NCI-H1092 (cell line): ENCODE data around the gene PRTN3.

Source experiments
- DNase-seq: peaks from one replicate; lab custom pipeline; 2025; lab: John Stamatoyannopoulos, UW

The PRTN3 gene

DNA sequence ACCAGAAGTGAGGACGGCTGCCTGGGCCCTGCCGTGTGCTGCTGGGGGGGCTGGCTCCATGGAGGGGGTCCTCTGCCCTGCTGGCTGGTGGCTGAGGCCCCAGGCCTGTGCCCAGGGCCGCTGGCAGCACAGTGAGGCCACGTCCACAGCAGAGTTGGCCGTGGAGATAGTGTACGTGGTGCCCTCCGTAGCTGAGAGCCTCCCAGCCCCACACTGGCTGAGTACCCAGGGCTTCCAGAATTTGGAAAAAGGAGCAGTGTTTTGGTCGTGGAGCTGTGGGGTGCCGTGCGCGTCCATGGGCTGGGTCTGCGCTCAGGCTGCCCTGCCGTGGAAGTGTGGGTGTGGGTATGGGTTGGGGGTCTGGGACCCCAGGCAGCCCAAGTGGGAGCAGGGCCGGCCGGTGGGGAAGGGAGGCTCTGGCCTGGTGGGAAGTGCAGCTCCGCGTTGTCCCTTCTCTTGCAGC is 37.7 kb upstream of the PRTN3 start:
- DNase-seq = no peak

DNA sequence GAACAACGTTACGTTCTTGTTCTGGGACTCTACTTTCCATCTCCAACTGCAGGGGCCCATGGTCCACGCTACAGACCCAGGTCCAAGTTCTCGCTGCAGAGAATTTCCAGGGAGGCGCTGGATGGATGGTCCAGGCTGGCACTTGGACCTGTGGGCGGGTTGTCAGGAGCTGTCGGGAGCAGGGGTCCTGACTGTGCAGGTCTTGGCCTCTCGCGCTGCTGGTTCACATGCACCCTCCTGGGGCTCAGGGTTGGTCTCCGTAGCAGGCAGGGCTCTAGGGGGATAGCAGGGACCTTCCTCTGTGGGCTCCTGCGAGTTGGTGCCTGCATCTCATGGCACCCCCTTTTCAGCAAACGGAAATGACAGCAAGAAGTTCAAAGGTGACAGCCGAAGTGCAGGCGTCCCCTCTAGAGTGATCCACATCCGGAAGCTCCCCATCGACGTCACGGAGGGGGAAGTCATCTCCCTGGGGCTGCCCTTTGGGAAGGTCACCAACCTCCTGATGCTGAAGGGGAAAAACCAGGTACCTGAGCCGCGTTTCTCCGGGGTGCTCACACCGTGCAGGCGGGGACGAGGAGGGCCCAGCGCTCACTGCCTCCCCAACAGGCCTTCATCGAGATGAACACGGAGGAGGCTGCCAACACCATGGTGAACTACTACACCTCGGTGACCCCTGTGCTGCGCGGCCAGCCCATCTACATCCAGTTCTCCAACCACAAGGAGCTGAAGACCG is 36.9 kb upstream of the PRTN3 start:
- DNase-seq = no peak

DNA sequence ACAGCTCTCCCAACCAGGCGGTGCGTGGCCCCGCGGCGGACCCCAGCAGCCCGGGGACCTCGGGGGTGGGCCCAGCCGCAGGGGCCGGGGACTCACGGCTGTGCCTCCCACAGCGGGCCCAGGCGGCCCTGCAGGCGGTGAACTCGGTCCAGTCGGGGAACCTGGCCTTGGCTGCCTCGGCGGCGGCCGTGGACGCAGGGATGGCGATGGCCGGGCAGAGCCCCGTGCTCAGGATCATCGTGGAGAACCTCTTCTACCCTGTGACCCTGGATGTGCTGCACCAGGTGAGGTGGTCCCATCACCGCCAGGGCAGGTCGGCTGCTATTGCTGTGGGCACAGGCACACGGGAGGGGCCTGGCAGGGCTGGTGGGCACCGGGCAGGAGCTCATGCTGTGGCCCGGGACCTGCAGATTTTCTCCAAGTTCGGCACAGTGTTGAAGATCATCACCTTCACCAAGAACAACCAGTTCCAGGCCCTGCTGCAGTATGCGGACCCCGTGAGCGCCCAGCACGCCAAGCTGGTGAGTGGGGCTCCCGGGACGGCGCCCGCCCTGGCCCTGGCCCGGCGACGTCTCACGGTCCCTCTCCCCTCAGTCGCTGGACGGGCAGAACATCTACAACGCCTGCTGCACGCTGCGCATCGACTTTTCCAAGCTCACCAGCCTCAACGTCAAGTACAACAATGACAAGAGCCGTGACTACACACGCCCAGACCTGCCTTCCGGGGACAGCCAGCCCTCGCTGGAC is 36.2 kb upstream of the PRTN3 start:
- no peak for DNase-seq

DNA sequence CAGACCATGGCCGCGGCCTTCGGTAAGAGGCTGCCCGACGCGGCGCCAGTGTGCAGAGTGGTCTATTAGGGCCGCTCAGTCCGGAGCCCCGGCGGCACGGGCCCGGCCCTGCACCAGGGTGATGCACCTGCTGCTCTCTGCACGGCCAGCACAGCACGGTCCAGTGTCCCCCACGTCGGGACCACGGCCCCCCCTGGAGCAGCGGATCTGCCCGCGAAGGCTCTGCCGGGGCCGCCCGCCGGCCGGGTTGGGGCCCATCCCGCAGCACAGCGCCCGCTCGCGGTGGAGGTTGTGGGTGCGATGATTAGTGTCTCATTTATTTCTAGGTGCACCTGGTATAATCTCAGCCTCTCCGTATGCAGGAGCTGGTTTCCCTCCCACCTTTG is 35.6 kb upstream of the PRTN3 start:
- no peak for DNase-seq

DNA sequence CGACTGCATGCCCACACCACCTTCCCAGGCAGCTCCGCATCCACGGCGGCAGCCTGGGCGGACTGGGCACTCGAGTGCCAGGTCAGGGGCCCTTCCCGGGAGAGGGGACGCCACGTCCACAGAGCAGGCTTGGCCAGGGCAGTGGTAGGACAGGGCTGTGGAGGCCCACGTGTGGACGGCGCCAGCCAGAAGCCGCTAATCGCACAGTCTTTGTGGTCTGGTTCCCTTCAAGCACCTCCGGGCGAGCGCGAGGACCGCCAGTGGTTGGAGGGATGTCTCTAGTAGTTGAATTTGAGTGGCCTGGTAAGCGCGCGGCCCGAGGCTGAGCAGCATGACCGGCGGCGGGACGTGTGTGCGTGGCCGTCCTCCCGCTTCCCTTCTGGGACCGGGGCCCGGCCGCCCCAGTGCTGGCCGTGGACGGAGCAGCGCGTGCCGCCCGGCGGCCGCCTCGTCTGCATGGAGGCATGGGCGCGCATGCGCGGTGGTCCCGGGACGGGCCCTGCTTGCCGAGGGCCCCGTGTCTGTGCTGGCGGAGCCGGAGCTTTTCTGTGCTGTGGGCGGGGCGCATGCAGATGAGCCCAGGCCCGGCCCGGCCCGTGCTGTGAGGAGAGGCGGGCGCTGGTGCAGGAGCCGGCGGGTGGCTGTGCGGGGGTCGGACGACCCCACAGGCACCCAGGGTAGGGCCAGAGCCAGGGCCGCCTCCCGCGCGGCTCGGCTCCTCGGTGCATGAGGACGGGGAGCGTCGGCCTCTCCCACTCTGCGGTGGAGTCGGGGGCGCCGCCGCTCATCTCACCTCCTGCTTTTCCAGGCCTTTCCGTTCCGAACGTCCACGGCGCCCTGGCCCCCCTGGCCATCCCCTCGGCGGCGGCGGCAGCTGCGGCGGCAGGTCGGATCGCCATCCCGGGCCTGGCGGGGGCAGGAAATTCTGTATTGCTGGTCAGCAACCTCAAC is 34.9 kb upstream of the PRTN3 start:
- no peak for DNase-seq

DNA sequence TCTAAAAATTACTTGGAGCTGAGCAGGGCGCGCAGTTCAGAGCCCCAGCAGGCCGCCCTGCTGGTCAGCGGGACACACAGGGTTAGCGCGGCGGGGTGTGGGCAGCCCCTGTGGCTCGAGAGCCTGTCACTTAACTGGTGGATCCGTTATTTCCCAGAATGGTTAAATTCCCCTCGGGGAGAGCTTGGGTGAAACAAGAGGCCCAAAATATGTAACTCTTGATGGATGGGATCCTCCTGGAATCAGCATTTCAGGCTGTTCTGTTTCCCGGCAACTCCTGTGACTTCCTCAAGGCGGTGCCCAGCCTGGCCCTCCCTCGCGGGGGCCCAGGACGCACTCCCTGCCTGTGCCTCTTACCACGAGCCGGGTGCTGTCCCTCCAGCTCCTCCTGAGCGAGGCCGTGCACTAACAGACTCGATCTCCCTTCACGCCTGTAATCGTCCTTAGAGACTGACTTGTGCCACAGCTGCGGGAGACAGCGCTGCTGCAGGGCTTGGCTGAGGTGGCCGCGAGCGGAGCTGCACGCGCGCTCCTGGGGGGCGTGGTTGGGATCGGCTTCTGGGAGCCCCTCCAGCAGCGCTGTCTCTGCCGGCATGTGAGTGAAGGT is 33.9 kb upstream of the PRTN3 start:
- DNase-seq = no peak

DNA sequence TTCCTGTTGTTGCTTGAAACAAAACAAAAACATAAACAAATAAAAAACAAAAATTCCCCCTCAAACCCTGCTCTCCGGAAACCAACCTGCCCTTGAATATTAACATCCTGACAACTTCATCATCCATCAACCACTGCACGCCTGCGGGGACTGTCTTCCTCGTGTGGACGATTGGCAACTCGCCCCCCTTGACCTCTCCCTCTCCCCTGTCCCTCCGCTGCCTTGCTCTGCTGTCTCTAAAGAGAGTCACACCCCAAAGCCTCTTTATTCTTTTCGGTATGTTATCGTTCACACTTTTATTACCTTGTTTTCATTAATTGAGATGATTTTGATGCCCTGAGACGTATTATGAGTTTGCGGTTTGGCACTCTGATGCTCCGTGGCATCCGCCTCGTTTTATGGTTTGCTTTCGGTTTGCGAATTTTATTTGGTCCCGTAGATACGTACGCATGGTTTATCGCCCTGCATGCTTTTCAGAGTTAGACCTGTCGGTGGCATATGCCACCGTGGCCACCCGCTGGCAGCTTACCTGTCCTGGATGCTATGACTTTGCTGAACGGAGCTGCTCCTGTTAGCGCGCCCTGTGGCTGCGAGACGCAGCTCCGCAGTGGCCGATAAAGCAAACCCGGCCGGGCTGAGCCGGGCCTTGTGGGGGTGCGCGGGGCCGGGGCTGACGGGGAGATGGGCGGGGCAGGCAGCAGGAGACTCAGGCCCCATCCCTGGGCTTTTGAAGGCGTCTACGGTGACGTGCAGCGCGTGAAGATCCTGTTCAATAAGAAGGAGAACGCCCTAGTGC is 33.0 kb upstream of the PRTN3 start:
- no peak for DNase-seq

DNA sequence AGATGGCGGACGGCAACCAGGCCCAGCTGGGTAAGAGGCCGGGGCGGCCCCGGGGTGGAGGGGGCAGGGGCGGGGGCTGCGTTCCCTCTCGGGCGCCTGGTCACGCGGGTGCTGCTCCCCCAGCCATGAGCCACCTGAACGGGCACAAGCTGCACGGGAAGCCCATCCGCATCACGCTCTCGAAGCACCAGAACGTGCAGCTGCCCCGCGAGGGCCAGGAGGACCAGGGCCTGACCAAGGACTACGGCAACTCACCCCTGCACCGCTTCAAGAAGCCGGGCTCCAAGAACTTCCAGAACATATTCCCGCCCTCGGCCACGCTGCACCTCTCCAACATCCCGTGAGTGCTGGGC is 32.4 kb upstream of the PRTN3 start:
- DNase-seq = no peak

DNA sequence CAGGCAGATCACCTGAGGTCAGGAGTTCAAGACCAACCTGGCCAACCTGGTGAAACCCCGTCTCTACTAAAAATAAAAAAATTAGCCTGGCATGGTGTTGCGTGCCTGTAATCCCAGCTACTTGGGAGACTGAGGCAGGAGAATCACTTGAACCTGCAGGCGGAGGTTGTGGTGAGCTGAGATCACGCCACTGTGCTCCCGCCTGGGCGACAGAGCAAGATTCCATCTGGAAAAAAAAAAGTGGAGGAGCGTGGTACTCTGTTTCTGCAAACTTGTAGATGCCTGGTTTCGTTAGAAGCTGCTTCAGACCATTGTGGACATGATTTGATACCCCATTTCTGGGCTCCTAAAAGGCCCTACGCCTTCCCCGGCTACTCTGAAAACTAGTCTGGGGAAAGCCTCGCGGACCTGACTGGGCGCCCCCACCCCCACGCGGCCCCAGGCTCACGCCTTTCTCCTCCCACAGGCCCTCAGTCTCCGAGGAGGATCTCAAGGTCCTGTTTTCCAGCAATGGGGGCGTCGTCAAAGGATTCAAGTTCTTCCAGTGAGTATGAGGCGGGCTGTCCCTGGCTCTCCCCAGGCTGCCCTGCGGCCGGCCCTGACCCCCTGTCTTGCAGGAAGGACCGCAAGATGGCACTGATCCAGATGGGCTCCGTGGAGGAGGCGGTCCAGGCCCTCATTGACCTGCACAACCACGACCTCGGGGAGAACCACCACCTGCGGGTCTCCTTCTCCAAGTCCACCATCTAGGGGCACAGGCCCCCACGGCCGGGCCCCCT is 30.5 kb upstream of the PRTN3 start:
- no peak for DNase-seq

DNA sequence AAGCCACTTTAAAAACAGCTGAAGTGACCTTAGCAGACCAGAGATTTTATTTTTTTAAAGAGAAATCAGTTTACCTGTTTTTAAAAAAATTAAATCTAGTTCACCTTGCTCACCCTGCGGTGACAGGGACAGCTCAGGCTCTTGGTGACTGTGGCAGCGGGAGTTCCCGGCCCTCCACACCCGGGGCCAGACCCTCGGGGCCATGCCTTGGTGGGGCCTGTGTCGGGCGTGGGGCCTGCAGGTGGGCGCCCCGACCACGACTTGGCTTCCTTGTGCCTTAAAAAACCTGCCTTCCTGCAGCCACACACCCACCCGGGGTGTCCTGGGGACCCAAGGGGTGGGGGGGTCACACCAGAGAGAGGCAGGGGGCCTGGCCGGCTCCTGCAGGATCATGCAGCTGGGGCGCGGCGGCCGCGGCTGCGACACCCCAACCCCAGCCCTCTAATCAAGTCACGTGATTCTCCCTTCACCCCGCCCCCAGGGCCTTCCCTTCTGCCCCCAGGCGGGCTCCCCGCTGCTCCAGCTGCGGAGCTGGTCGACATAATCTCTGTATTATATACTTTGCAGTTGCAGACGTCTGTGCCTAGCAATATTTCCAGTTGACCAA is 29.8 kb upstream of the PRTN3 start:
- DNase-seq = no peak

DNA sequence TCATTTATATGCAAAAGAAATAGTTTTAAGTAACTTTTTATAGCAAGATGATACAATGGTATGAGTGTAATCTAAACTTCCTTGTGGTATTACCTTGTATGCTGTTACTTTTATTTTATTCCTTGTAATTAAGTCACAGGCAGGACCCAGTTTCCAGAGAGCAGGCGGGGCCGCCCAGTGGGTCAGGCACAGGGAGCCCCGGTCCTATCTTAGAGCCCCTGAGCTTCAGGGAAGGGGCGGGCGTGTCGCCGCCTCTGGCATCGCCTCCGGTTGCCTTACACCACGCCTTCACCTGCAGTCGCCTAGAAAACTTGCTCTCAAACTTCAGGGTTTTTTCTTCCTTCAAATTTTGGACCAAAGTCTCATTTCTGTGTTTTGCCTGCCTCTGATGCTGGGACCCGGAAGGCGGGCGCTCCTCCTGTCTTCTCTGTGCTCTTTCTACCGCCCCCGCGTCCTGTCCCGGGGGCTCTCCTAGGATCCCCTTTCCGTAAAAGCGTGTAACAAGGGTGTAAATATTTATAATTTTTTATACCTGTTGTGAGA is 29.2 kb upstream of the PRTN3 start:
- DNase-seq = no peak

DNA sequence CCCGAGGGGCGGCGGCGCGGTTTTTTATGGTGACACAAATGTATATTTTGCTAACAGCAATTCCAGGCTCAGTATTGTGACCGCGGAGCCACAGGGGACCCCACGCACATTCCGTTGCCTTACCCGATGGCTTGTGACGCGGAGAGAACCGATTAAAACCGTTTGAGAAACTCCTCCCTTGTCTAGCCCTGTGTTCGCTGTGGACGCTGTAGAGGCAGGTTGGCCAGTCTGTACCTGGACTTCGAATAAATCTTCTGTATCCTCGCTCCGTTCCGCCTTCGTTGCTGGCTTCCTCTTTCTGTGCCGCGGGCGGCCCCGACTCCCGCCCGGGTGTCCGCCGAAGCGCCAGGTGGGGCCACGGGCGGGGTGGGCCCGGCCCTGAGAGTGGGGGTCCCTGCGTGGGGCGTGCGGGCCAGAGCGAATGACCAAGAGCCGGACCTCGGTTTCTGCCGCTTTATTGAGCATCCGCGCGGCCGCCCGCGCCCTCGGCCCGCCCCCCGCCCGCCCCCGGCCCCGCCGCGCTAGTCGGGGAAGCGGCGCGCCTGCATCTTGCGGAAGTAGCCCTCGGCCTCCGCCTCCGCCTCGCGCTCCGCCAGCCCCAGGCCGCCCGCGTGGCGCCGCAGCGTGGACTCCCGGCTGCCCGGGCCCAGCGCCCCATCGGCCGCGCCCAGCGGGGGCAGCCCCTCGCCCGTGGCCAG is 28.6 kb upstream of the PRTN3 start:
- no peak for DNase-seq

DNA sequence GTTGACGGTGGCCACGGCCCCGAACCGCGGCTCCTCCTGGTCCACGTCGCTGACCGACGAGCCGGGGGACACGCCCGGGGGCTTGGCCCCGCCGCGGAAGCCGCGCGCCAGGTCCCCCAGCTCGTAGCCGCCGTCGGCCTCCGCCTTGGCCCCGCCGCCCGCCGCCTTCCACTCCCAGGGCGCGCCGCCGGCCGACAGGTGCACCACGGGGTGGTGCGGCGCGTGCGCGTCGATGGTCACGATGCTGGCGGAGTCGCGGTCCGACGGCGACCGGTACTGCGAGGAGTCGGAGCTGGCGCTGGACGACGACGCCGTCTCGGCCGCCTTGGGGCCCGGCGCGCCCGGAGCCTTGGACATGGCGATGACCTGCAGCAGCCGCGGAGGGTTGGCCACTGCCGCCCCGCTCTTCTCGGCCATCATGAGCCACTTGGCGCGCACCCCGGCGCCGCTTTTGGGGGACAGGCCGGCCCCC is 28.0 kb upstream of the PRTN3 start:
- DNase-seq = no peak

DNA sequence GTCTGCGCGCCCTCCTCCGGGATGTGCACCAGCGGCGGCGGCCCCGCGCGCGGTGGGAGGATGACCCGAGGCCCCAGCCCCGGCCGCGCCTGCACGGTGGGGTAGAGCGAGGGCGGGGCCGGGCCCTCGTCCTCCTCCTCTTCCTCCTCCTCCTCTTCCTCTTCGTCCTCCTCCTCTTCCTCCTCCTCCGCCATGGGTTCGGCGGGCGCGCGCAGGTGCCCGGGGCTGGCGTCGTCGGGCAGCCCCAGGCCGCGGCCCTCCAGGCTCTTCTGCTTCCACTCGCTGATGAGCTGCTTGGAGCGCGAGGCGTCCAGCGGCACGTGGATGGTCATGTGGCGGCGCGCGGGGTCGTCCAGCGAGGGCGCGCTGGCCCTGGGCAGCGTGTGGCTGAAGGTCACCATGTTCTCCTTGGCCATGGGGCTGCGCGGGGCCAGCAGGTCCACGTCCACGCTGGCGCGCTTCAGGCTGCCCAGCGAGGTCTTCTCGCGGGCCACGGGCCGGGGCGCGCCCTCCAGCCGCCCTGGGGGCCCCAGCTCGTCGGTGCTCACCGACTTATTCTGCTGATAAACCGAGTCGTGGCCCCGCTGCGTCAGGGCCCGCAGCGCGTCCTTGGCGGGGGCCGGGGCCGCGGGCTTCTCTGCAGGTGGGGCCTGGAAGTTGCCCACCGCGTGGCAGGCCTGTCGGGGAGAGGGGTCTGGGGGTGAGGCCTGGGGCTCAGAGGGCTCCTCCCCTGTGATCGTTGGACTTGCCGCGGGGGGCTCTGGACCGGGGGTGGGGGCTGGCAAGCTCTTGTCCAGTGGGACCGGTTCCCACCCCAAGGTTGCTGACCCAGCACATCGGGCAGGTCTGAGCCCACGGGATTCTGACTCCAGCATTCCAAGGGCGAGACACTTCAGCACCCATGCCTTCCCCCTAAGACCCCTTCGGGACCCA is 27.3 kb upstream of the PRTN3 start:
- DNase-seq = no peak

DNA sequence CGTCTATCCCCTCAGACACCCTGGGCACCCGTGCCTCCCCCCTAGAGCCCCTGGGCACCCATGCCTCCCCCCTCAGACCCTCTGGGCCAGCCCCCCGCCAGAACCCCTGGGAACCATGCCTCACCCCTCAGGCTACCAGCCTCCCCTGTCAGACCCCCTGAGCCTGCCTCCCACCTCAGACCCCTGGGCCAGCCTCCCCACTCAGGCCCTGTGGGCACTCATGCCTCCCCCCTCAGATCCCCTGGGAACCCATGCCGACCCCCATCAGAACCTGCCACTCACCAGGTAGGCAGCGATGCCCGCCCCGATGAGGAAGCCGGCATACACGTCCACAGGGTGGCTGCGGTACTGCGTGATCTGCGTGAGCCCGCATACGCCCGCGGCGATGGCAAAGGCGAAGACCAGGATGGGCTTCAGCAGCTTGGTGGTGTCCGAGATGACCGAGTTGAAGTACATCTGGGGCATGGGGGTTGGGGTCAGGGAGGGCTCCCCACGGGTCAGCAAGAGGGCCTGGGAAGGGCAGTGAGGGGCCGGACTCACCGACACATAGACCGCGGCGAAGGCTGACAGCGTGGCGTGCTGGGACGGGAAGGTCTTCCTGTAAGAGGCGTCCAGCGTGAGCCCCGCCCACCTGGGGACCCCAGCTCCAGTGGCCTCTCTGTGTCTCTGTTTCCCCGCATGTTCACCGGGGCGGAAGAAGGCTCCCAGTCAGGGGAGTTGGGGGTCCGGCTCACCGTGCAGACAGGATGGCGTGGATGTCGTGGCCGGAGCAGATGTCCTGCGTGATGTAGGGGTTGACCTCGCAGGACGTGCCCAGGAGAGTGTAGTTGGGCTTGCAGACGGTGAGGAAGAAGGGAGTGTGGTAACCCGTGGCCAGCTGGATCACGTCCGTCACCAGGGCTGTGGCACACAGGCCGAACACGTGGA is 26.4 kb upstream of the PRTN3 start:
- DNase-seq = no peak

DNA sequence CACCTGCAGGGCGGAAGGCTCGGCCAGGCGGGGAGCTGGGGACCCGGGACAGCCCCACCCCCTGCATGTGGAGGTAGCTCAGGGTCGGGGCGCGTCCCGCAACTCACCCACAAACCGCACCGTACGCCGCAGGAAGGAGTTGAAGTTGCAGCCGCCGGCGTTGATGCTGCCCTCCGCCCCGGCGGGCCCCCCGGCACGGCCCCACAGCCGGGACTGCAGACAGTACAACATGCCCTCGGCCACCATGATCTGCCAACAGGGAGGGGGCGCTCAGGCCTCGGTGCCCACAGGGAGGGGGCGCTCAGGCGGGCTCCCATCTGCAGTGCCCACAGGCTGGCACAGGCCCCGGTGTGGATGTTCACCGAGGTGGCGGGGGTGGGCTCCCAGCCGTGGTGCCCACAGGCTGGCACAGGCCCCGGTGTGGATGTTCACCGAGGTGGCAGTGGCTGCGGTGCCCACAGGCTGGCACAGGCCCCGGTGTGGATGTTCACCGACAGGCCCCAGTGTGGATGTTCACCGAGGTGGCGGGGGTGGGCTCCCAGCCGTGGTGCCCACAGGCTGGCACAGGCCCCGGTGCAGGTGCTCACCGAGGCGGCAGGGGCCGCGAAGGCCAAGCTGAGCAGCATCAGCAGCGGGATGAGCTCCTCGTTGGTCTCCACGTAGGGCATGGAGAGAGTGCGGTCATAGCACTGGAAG is 25.6 kb upstream of the PRTN3 start:
- DNase-seq = no peak
